ENCODE measurements around the gene KIAA0825. TPM values are rescaled to one million over a fixed set of nuclear protein-coding genes. Genes with fewer than 3 reads are reported as not detected.
"Not testable (repeated sequence)": the region's sequence is repeated elsewhere in the genome, so short reads cannot be mapped to it uniquely, and the experiment has no call there.

KIAA0825 gene
- total RNA-seq, 4 donors from 2014 or later: 4.1 to 8.2 (median 5.6) TPM

GRCh38 chr5:94153736-94154450 lies 464.5 kb downstream of the KIAA0825 start:
- Histone ChIP-seq H3K4me3 (no peak overlapping the region), H3K9me3 (no peaks in the 10 kb centered on the region), H3K4me1 (no peaks in the 10 kb centered on the region), H3K27ac (no peak overlapping the region), H3K36me3 (no peaks in the 10 kb centered on the region), H3K27me3 (no peaks in the 10 kb centered on the region)
- no peak for TF ChIP-seq CTCF (IDR thresholded peaks at IDR 0.05)
- TF ChIP-seq POLR2A (IDR thresholded peaks at IDR 0.05): no peak
- DNase-seq: no peak

GRCh38 chr5:94143621-94144020 lies 474.8 kb downstream of the KIAA0825 start:
- not testable (repeated sequence) for H3K27me3 ChIP-seq, H3K27ac ChIP-seq, H3K4me3 ChIP-seq, H3K9me3 ChIP-seq, H3K36me3 ChIP-seq, DNase-seq, H3K4me1 ChIP-seq

GRCh38 chr5:94140300-94140699 lies 478.1 kb downstream of the KIAA0825 start:
- Histone ChIP-seq H3K9me3 (no peaks in the 10 kb centered on the region), H3K36me3 (no peaks in the 10 kb centered on the region), H3K4me1 (no peaks in the 10 kb centered on the region), H3K27ac (no peak overlapping the region), H3K27me3 (no peaks in the 10 kb centered on the region), H3K4me3 (no peak overlapping the region)
- TF ChIP-seq CTCF (IDR thresholded peaks at IDR 0.05): no peak
- TF ChIP-seq POLR2A (IDR thresholded peaks at IDR 0.05): no peak
- no peak for DNase-seq

- H3K36me3 ChIP-seq: no peaks in the 10 kb centered on the region
- H3K4me3 ChIP-seq: no peak overlapping the region
- no peak overlapping the region for H3K27ac ChIP-seq
- H3K9me3 ChIP-seq: no peaks in the 10 kb centered on the region
- no peaks in the 10 kb centered on the region for H3K27me3 ChIP-seq
- no peaks in the 10 kb centered on the region for H3K4me1 ChIP-seq
- no peak for DNase-seq
- TF ChIP-seq CTCF (IDR thresholded peaks at IDR 0.05): no peak
- TF ChIP-seq POLR2A (IDR thresholded peaks at IDR 0.05): no peak
Observed at GRCh38 chr5:94130077-94130476, 488.3 kb downstream of the KIAA0825 start.

GRCh38 chr5:94125107-94125506 lies 493.3 kb downstream of the KIAA0825 start:
- no peaks in the 10 kb centered on the region for H3K9me3 ChIP-seq
- DNase-seq: no peak
- H3K4me1 ChIP-seq: no peaks in the 10 kb centered on the region
- TF ChIP-seq CTCF (IDR thresholded peaks at IDR 0.05) (no peak), POLR2A (IDR thresholded peaks at IDR 0.05) (no peak)
- no peaks in the 10 kb centered on the region for H3K36me3 ChIP-seq
- H3K4me3 ChIP-seq: no peak overlapping the region
- no peaks in the 10 kb centered on the region for H3K27me3 ChIP-seq
- no peak overlapping the region for H3K27ac ChIP-seq

DNA sequence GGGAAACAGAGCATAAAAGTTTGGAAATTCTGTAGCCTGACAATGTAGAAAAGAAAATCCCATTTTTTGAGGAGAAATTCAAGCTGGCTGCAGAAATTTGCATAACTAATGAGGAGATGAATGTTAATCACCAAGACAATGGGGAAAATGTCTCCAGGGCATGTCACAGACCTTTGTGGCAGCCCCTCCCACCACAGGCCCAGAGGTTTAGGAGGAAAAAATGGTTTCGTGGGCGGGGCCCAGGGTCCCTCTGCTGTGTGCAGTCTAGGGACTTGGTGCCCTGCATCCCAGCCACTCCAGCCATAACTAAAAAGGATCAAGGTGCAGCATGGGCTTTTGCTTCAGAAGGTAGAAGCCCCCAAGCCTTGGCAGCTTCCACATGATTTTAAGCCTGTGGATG lies 502.1 kb downstream of the KIAA0825 start:
- DNase-seq, H3K4me3 ChIP-seq, H3K4me1 ChIP-seq, H3K27ac ChIP-seq, H3K36me3 ChIP-seq, H3K9me3 ChIP-seq, H3K27me3 ChIP-seq: not testable (repeated sequence)

DNA sequence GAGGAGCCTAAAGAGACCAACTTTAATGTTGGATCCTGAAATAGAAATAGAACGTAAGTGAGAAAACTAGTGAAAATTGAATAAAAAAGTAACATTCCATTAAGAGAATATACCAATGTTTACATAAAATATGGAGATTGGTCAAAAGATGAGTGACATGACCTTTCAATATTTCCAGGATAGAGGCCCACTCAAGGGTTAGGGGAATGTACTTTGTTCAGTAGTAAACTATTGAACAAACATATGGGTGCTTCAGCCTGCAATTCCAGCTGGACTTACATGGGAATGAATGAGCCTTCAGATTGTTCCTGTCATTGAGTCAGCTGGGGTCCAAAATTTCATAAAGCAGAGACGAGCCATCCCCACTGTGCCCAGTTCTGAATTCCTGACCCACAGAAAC lies 505.3 kb downstream of the KIAA0825 start:
- Histone ChIP-seq H3K27me3 (no peaks in the 10 kb centered on the region), H3K4me3 (no peak overlapping the region), H3K27ac (no peak overlapping the region), H3K36me3 (no peaks in the 10 kb centered on the region), H3K9me3 (peaks cover 0 to 7% (median 0%) of the 10 kb centered on the region in 4 donors), H3K4me1 (peaks cover 0 to 5% (median 0%) of the 10 kb centered on the region in 4 donors)
- no peak for TF ChIP-seq POLR2A (IDR thresholded peaks at IDR 0.05)
- no peak for TF ChIP-seq CTCF (IDR thresholded peaks at IDR 0.05)
- DNase-seq: no peak

Data from Peyer's patch (tissue), 4 donors.